Endothelial cell of umbilical vein (primary cell): ENCODE data around the gene CDK5RAP2. TPM values are rescaled to one million over a fixed set of nuclear protein-coding genes. Genes with fewer than 3 reads are reported as not detected.

Experiments
- BruUV-seq: library from RNA; stranded (reverse); fragments of 400-500 nt; replicated peaks from 2 replicates; lab custom pipeline; 2021; lab: Mats Ljungman, UMichigan
- CTCF ChIA-PET: fragments of 300-600, 350-600 bp; sonication (Branson Sonifier 250); formaldehyde crosslinking; loops from one replicate; lab custom pipeline; 2021; ENCODE audit warnings: antibody characterized with exemption, inconsistent platforms; lab: Charles Lee
- POLR2A ChIA-PET: fragments of 300-600, 350-600 bp; sonication (Branson Sonifier 250); formaldehyde crosslinking; loops from one replicate; lab custom pipeline; 2021; ENCODE audit warnings: antibody characterized with exemption, inconsistent platforms; lab: Charles Lee
- DNase-seq: peaks from one replicate; pipeline ENCODE4 v3.0.0-alpha.2; 2011; ENCODE audit warnings: low read depth, low spot score
- FAIRE-seq: peaks from 2 replicates; lab custom pipeline; 2011; peaks lifted over from hg19 to GRCh38; lab: Jason Lieb, UNC
- H2AFZ ChIP-seq: 2 replicates; pipeline ENCODE4 v1.6.0; 2012; ENCODE audit warnings: low read depth, low read length, control low read depth, inconsistent platforms
- H3K27ac ChIP-seq: 2 replicates; pipeline ENCODE4 v1.5.1; 2011; ENCODE audit warnings: low read depth, mild to moderate bottlenecking, control low read depth, low read length, moderate library complexity; ENCODE audit not compliant: insufficient read depth
- H3K27me3 ChIP-seq, 2 experiments: 2 replicates each; pipeline versions ENCODE4 v1.6.0 to v1.6.1; 2011; ENCODE audit warnings: low read length in 2 of 2, mixed read lengths in 1 of 2; ENCODE audit not compliant: control insufficient read depth in 2 of 2, insufficient read depth in 2 of 2
- H3K36me3 ChIP-seq, 2 experiments: 2 replicates in 1 of 2; 3 replicates in 1 of 2; pipeline ENCODE4 v1.5.1; 2011; ENCODE audit warnings: low read length in 2 of 2, mild to moderate bottlenecking in 1 of 2, moderate library complexity in 1 of 2; ENCODE audit not compliant: control insufficient read depth in 2 of 2, insufficient read depth in 2 of 2; ENCODE audit errors: extremely low read depth in 1 of 2
- H3K4me1 ChIP-seq: 3 replicates; pipeline ENCODE4 v1.5.1; 2011; ENCODE audit warnings: mild to moderate bottlenecking, low read length; ENCODE audit not compliant: control insufficient read depth, insufficient read depth; ENCODE audit errors: extremely low read depth
- H3K4me2 ChIP-seq: 2 replicates; pipeline ENCODE4 v1.6.1; 2011; ENCODE audit warnings: low read length, control low read depth, mixed read lengths; ENCODE audit not compliant: insufficient read depth
- H3K4me3 ChIP-seq, 3 experiments: fragments of 200-600 bp in 1 of 3; sonication (generic), shearing (Covaris generic) in 1 of 3; replicated peaks in 1 of 3; 2 replicates each; pipeline ENCODE4 v1.5.1; 2011 to 2016; ENCODE audit warnings: control low read depth in 3 of 3, low read length in 3 of 3, mild to moderate bottlenecking in 2 of 3, inconsistent platforms in 1 of 3, low read depth in 1 of 3, moderate library complexity in 1 of 3; ENCODE audit not compliant: insufficient read depth in 1 of 3
- H3K79me2 ChIP-seq: 2 replicates; pipeline ENCODE4 v1.6.0; 2012; ENCODE audit warnings: low read length, inconsistent platforms; ENCODE audit not compliant: control insufficient read depth, insufficient read depth
- H3K9ac ChIP-seq: replicated peaks from 2 replicates; pipeline ENCODE3; 2011; ENCODE audit warnings: low read length, control low read depth; ENCODE audit not compliant: insufficient read depth; ENCODE audit errors: extremely low read depth
- H3K9me1 ChIP-seq: replicated peaks from 3 replicates; pipeline ENCODE4 v1.6.0; 2011; ENCODE audit warnings: mild to moderate bottlenecking, low read length; ENCODE audit not compliant: control insufficient read depth, insufficient read depth; ENCODE audit errors: extremely low read depth
- H3K9me3 ChIP-seq: replicated peaks from 2 replicates; pipeline ENCODE4 v1.5.1; 2012; ENCODE audit warnings: low read length, inconsistent platforms; ENCODE audit not compliant: control insufficient read depth, insufficient read depth
- H4K20me1 ChIP-seq: replicated peaks from 2 replicates; pipeline ENCODE3; 2011; ENCODE audit warnings: mild to moderate bottlenecking, low read length; ENCODE audit not compliant: control insufficient read depth, insufficient read depth; ENCODE audit errors: extremely low read depth
- CTCF ChIP-seq, 2 donors: IDR thresholded peaks; 1 replicate in 1 of 2; 2 replicates in 1 of 2; pipeline ENCODE4 v1.5.1; 2011; ENCODE audit warnings: low read length in 2 of 2, mild to moderate bottlenecking in 2 of 2, moderate library complexity in 2 of 2, control low read depth in 1 of 2, inconsistent platforms in 1 of 2, low read depth in 1 of 2; ENCODE audit not compliant: insufficient read depth in 1 of 2; ENCODE audit errors: extremely low read depth in 1 of 2
- EZH2 ChIP-seq: IDR thresholded peaks from 2 replicates; pipeline ENCODE4 v1.6.1; 2012; ENCODE audit warnings: borderline replicate concordance, low read depth, mild to moderate bottlenecking, moderate library complexity, low read length, inconsistent platforms; ENCODE audit not compliant: severe bottlenecking
- FOS ChIP-seq: IDR thresholded peaks from 2 replicates; pipeline ENCODE4 v1.6.1; 2011; ENCODE audit warnings: mild to moderate bottlenecking, low read length, moderate library complexity, borderline replicate concordance; ENCODE audit not compliant: insufficient read depth
- GATA2 ChIP-seq: IDR thresholded peaks from 2 replicates; pipeline ENCODE4 v1.7.0; 2011; ENCODE audit warnings: low read depth, mild to moderate bottlenecking, moderate library complexity, mixed read lengths, low read length; ENCODE audit not compliant: insufficient read length, insufficient read depth
- JUN ChIP-seq: IDR thresholded peaks from 2 replicates; pipeline ENCODE4 v1.6.1; 2011; ENCODE audit warnings: borderline replicate concordance, low read depth; ENCODE audit not compliant: insufficient read length, insufficient read depth
- MAX ChIP-seq: IDR thresholded peaks from 2 replicates; pipeline ENCODE4 v1.6.1; 2011; ENCODE audit not compliant: insufficient read depth, insufficient read length
- MYC ChIP-seq: IDR thresholded peaks from one replicate; pipeline ENCODE4 v1.6.1; 2011; ENCODE audit warnings: mild to moderate bottlenecking, low read depth, low read length
- POLR2A ChIP-seq: IDR thresholded peaks from 2 replicates; pipeline ENCODE4 v1.6.1; 2012; ENCODE audit warnings: low read depth, mild to moderate bottlenecking, control low read depth, low read length
- POLR2AphosphoS5 ChIP-seq: IDR thresholded peaks from 2 replicates; pipeline ENCODE4 v1.6.1; 2012; ENCODE audit warnings: low read depth, mild to moderate bottlenecking, control low read depth, low read length, moderate library complexity; ENCODE audit not compliant: insufficient read depth
- dilution Hi-C: fragments of 300-500 bp; cut with MboI; formaldehyde crosslinking; loops from one replicate; pipeline ENCODE4 v1.15.0; 2019; ENCODE audit warnings: low sequenced_read_pairs; ENCODE audit not compliant: extremely low pct_ligation_motif_present
- intact Hi-C: fragments of 100-400 bp; cut with micrococcal nuclease; formaldehyde crosslinking; loops from one replicate; pipeline ENCODE4 v1.10.0; 2022
- polyA plus RNA-seq, 4 experiments: library from polyadenylated mRNA; depleted of rRNA in 3 of 4; stranded (reverse) in 3 of 4; unstranded in 1 of 4; fragments of >200 nt; gene quantifications; 2 replicates each; pipeline versions ENCODE4 v1.2.1 to v1.2.3, GENCODE V29; 2011 to 2012; ENCODE audit warnings: missing spikeins in 1 of 4
- total RNA-seq: library from RNA; stranded (reverse); gene quantifications from 2 replicates; pipeline ENCODE4 v1.2.3, GENCODE V29; 2021

CDK5RAP2 gene
- total and polyA plus RNA-seq, 2 donors (not counting 3 experiments of a cell fraction or from before 2014, with no cell fraction given): 17.5 to 56.7 TPM

GRCh38 chr9:120622790-120623189 is 42.8 kb upstream of the CDK5RAP2 start:
- POLR2A ChIA-PET: no interaction called here
- no peaks in the 10 kb centered on the region for H3K79me2 ChIP-seq
- no peak overlapping the region for H3K27ac ChIP-seq
- no peaks in the 10 kb centered on the region for H3K27me3 ChIP-seq
- DNase-seq (no peak), FAIRE-seq (no peak)
- no peaks in the 10 kb centered on the region for H3K36me3 ChIP-seq
- TF ChIP-seq MYC (no peak), CTCF (IDR thresholded peaks at IDR 0.05; ENCODE audit: extremely low read depth in 1 of 2, insufficient read depth in 1 of 2, low read depth in 1 of 2, low read length in 2 of 2) (no peak), EZH2 (no peak), GATA2 (no peak)
- no peaks in the 10 kb centered on the region for H3K9me3 ChIP-seq
- dilution Hi-C loops: no loop called here
- no peak overlapping the region for H2AFZ ChIP-seq
- no peak overlapping the region for H3K4me2 ChIP-seq
- CTCF ChIA-PET: interaction anchor here (0.5 to 2.2 kb wide), 7 partner anchors 12 to 437 kb away, joined by 3 to 5 read pairs (median 3); no protein-coding TSS in a partner anchor
- intact Hi-C loops: loop anchor here (5.0 kb wide), 3 partner anchors 120 to 435 kb away; partner anchors contain the start of gene PSMD5
- BruUV-seq: no TSS peak
- H3K9ac ChIP-seq: no peak overlapping the region
- no peaks in the 10 kb centered on the region for H4K20me1 ChIP-seq
- H3K9me1 ChIP-seq: no peaks in the 10 kb centered on the region
- no peaks in the 10 kb centered on the region for H3K4me1 ChIP-seq
- H3K4me3 ChIP-seq: no peak overlapping the region

GRCh38 chr9:120621941-120622340 is 42.0 kb upstream of the CDK5RAP2 start:
- H3K9me1 ChIP-seq: no peaks in the 10 kb centered on the region
- POLR2A ChIA-PET: no interaction called here
- no peak for FAIRE-seq
- intact Hi-C loops (loop anchor here (5.0 kb wide), 3 partner anchors 120 to 435 kb away; partner anchors contain the start of gene PSMD5), dilution Hi-C loops (no loop called here)
- TF ChIP-seq POLR2A: no peak
- TF ChIP-seq CTCF (IDR thresholded peaks at IDR 0.05; ENCODE audit: extremely low read depth in 1 of 2, insufficient read depth in 1 of 2, low read depth in 1 of 2, low read length in 2 of 2): no peak
- no peak for TF ChIP-seq MAX
- no peak for TF ChIP-seq FOS
- TF ChIP-seq MYC: no peak
- no peak for TF ChIP-seq GATA2
- TF ChIP-seq POLR2AphosphoS5: no peak
- no peak for TF ChIP-seq JUN
- no peak for TF ChIP-seq EZH2
- H3K79me2 ChIP-seq: no peaks in the 10 kb centered on the region
- no peaks in the 10 kb centered on the region for H4K20me1 ChIP-seq
- no peak overlapping the region for H3K27ac ChIP-seq
- H3K36me3 ChIP-seq: no peaks in the 10 kb centered on the region
- no peak for DNase-seq
- CTCF ChIA-PET: interaction anchor here (1.1 to 2.2 kb wide), 4 partner anchors 20 to 134 kb away, joined by 3 to 5 read pairs (median 4); no protein-coding TSS in a partner anchor
- H3K4me2 ChIP-seq: no peak overlapping the region
- H3K4me1 ChIP-seq: no peaks in the 10 kb centered on the region
- no peaks in the 10 kb centered on the region for H3K27me3 ChIP-seq
- no peaks in the 10 kb centered on the region for H3K9me3 ChIP-seq
- no TSS peak for BruUV-seq
- H3K4me3 ChIP-seq: no peak overlapping the region
- H2AFZ ChIP-seq: no peak overlapping the region
- no peak overlapping the region for H3K9ac ChIP-seq
